Stimulated activated CD8-positive, alpha-beta memory T cell treated with anti-CD3 and anti-CD28 coated beads, Interleukin-4, amount 100 ng/mL, for 1 hour (primary cell): ENCODE results near the gene ACACB.

ENCODE experiments used
- DNase-seq, 2 donors: peaks; one replicate each; pipeline ENCODE4 v3.0.0-alpha.2; 2020; ENCODE audit warnings: low read depth in 2 of 2, low spot score in 1 of 2

ACACB gene

DNA sequence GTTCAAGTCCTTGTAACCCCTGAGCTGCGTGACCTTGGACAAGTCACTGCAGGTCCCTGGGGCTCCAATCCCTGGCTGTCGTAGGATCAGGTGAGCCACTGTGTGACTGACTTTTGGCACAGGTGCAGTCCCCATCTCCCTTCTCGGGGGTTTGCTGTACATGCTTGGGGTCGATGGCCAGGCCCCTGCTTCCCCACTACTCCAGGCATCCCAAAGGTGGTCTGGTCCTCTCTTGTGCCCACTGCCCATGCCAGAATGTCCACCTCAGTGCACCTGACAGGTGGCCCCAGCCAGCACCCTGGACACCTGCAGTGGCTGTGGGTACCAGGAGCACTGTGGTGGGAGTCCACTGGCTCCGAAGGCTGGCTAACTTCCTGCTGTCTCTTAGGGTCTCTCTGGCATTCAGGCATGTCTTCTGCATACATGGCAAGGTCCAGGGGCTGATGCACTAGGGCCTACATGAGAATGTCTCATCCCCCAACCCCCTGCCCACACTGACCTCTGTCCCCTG lies 178.0 kb downstream of the ACACB start:
- DNase-seq, result no peak

DNA sequence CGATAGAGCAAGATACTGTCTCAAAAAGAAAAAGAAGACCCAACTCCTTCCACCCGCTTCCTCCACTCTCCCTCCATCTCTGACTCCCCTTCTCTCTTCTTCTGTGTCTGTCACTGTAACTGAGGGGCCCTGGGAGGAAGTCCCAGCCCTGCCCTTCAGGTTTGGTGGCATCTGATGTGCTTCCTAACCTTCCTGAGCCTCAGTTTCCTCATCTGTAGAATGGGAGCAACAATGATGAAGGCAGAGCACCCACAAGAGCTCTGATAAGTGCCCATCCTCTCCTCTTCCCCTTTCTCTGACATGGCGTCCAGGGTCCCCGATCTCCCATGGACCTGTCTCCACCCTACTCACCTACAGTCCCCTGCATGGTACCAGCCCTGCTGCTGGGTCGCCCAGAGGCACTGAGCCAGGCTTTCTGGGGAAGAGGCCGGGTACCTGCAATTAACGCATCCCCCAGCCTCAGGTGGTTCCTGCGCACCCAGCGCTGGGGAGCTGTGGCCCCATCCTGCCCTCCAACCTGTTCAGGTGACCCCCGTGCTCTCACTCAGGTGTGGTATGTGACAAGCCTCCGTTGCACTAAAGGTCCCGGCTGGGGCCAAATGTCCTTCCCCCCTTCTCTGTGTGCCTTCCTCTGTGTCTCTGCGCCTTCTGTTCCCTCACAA lies 179.5 kb downstream of the ACACB start:
- no peak for DNase-seq

DNA sequence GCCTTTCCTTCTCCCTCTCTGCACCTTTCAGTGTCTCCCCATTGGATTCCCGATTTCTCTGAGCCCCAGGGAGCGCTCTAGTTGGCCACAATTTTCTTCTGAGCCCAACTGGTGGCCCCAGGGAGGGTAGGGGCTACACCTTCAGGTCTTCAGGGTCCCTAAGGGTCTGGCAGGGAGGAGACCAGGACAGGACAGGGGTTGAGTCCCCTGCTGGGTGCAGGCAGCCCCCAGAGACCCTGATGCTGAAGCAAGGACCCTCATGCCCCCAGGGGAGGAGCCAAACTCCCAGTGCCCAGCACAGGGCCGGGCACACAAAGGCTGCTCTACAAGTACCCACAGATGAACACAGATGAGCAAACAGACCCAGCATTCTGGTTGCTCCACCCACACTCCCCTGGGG lies 180.0 kb downstream of the ACACB start:
- no peak for DNase-seq

DNA sequence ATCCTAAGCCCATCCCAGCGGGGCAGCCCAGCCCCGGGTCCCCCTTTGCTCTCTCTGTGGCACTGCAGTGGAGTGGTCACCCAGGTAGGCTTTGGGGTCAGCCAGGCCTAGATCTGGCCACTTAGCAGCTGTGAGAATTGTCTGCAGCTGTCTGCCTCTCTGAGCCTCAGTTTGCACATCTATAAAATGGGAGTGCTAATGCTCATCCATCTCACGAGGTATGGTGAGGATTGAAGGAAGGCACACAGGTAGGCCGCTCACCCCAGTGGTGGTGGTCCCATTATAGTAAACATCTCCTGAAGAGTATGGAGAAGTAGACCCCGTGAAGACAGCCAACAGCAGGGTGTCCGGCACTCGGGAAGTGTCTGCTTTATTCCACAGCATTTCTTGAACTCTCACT lies 183.5 kb downstream of the ACACB start:
- DNase-seq, result no peak

DNA sequence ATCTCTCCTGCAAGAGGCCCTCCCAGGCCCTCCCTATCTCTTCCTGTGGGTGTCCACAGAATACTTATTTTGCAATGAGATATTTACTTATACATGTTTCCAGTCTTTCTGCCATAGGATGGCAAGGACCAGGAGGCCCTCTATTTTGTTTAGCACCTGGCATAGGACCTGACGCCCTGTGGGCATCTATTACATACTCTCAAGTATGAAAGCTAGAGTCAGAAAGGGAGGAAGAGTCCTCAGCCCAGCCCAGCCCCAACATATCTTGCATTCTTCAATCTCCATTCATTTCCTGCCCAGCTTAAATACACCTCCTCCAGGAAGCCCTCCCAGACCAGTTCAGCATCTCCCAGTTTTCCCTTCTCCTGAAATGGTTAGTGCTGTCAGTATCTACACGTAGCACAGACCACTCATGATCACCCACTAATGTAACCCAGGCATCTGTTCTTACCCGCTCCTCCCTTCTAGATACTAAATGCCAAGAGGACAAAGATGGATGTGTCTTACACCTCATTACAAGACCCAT lies 185.3 kb downstream of the ACACB start:
- no peak for DNase-seq

DNA sequence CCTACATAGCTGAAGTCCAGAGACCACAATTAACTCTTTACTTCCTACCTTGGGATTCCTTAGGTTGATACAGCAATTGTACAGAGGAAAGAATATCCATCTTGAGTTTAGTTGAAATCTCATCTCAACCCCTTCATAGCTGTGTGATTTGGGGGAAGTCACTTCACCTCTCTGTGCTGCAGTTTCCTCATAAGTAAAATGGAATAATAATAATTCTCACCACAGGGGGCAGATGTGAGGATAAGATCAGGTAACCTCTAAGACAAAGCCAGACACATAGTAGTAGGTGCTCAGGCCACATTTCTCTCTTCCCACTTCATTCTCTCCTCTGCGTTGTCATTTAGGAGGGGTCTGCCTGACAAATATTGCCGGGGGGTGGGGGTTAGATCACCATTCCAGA lies 186.0 kb downstream of the ACACB start:
- no peak for DNase-seq

DNA sequence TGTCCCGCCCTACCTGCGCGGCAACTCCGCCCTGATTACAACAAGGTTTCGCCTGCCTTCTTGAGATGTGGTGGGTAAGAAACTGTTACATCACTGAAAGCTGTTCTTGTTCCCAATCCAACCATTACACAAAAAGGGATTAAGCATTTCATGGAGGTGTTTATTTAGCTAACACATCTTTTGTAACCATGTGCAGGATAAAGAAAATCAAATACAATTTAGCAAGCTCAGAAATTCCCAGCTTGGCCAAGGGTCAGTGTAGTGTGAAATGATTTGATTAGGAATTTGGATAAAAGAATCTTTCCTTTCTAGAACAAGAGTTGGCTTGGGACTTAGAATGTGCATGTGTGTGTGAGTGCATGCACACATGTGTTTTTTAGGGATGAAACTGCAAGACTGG lies 186.4 kb downstream of the ACACB start:
- no peak for DNase-seq

DNA sequence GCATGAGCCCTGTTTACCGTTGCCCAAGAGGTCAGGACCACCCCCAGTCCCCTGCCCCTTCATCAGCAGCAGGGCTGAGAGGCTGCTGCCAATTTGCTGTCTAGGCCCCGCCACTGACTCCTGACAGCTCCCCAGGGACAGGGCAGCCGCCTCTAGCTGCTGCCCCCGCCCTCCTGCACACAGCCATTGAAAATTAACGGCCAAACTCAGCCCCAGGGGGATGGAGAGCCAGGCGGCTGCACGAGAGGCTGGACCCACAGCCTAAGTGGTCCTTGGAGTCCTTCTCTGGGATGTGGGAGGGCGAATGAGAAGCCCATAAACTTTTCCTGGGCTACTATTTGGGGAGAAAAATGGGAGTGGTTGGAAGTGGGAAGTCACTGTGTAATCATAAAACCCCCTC lies 188.1 kb downstream of the ACACB start:
- no peak for DNase-seq

DNA sequence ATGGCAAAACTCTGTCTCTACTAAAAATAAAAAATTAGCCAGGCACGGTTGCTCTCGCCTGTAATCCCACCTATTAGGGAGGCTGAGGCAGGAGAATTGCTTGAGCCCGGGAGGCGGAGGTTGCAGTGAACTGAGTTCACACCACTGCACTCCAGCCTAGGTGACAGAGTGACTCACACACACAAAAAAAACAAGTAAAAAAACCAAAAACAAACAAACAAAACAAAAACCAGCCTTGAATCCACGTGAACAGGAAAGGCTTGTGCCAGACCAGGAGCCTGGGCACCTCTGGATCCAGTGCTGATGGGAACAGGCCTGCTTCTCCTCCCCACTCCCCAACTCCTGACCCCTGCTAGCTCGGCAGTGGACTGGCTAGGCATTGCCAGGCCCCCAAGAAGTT lies 189.2 kb downstream of the ACACB start:
- no peak for DNase-seq

DNA sequence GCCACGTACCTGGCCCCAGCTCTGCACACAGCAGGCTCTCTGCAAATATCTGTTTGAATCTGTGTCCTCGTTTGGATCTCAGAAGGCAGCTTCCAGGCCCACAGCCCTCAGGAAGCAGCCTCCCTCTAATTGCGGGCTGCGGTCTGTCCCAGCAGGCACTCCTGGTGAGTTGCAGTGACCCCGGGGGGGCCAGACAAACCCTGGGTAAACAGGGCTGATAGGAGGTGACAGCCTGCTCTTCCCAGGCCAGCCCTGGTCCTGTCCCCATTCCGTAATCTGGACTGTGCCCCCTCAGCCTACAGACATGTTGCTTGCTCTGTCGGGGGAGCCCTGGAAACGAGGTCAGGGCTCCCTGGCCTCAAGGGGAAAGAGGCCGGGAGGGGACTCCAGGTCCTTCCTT lies 190.7 kb downstream of the ACACB start:
- DNase-seq, result no peak

DNA sequence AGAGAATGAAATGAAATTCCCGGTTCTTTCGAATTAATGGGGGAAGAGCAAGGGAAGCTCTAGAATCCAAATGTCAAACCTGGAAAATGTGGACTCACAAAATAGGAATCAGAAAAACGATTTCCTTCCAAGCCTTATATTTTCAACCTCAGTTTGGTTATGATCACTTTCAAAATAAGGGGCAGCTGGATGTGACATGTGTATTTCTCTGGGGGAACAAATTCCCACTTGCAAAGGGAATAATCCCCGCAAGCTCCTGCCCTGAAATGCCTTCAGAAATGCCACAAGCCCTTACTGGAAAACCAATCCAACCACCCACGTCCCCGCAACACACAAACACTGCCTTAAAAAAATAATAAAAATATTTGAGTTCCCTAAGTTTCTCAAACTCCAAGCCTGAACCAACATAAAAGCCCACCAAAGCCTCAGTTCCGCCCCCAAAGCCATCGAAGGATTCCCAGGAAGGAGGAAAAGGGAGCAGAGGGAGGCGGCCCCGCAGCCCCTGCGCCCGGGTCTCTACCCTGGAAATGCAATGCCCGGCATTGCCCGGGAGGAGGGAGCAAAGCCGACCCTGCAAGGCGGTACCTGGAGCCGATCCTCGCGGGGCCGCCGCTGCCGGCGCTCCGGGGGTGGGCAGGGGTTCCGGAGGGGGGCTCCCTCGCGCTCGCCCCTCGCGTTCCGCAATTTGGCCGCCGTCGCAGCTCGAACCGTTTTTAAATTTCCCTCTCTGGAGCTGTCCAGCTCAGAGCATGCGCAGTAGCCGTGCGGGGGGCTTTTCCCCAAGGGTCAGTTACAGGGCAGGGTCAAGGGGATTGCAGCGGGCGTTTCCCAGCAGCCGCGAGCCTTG lies 192.4 kb downstream of the ACACB start, which contains the start of gene FOXN4:
Gene FOXN4 (minus strand): TSS at position 751 of the 847 bp plus-strand sequence. CDS start 963 bp downstream, outside the sequence.
- DNase-seq, result no peak

DNA sequence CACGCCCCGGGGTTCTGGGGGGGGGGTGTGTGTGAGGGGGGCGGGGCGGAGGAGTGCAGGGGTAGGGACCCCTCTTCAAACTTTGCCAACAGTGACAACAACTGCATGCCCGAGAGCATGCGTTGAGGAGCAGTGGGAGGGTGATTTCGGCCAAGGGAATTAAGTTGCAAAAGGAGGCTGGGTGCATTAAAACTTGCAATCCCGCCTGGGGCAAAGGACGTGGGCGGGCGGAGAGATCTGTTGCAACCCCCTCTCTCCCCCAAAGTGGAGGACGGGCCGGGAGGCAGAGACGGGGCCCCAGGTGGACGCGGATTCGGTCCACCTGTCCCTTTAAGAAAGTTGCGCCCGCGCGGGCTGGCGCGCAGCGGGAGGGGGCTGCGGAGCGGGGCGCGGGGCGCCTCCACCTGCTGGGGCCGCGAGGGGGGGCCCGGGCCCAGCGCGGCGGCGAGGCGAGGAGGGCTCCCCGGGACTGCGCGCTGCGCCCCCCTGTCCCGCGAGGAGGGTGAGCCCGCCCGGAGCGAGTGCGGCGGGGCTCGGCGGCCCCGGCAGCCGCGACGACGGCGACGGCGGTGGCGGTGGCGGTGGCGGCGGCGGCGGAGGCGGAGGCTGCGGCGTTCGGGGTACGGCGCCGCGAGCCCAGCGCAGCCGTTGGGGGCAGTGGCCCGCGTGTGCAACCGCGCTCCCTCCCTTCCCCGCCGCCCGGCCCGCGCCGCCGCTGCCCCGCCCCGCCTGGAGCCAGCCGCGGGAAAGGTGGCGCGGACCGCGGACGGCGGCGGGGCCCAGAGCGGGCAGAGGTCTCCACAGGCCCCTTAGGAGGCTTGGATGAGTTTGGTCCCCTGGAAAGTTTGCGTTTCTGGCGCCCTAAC lies 193.2 kb downstream of the ACACB start:
- no peak for DNase-seq

DNA sequence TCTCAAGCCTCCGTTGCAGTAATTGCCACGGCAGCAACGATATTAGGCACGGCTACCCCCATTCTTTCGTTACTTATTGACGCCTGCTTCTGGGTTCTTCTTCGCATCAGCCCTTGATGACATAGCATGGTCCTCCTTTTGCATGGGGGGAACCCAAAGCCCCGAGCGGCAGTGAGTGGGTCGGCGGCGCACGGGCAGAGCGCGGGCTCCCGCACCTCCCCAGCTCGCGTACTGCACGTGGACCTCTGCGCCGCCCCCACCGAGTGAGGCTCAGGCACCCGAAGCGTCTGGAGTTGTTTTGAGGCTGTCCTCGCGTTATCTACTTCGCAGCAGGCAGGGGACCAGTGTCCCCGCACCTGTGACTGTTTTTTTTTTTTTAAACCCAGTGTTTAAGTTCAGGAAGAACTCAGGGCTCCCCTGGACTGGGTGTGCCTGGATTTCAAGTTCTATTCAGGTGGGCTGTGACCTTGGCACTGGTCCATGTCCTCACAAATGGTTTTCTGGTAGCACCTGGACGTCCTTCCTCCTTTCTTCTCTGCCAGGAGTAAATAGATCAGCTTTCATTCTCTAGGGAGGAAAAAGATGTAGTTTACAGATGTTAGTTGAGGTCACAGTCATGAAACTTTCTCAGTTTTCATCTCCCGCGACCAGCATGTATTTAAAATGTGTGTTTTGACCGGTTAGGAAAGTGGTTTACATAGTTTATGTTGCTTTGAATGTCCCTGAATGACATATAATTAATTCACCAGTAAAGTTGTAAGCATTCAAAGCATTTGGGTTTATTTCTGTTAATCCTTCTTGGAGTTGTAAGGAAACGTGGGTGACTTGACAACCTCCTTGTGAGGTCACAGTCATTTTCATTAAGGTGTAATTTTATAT lies 194.1 kb downstream of the ACACB start:
- DNase-seq, result no peak
